Gastroesophageal sphincter (tissue), 4 donors: ENCODE data around the gene COL15A1. TPM values are rescaled to one million over a fixed set of nuclear protein-coding genes. Genes with fewer than 3 reads are reported as not detected.
"Not testable (repeated sequence)": the region's sequence is repeated elsewhere in the genome, so short reads cannot be mapped to it uniquely, and the experiment has no call there.

Source experiments
- ATAC-seq: fragments of 150-250 bp; one replicate; pipeline ENCODE4 v1.9.1; 2016; ENCODE audit warnings: mild to moderate bottlenecking, moderate library complexity
- H3K27ac ChIP-seq, 4 donors: fragments of 200-600 bp; sonication (generic) in 3 of 4; 1 replicate in 3 of 4; 2 replicates in 1 of 4; pipeline ENCODE4 v1.5.1; 2016 to 2019
- H3K27me3 ChIP-seq: fragments of 200-600 bp; sonication (generic); one replicate; pipeline ENCODE4 v1.5.1; 2019
- H3K36me3 ChIP-seq, 2 donors: fragments of 200-600 bp; sonication (generic); one replicate each; pipeline ENCODE4 v1.5.1; 2019; ENCODE audit warnings: control low read depth in 1 of 2
- H3K4me1 ChIP-seq, 3 donors: fragments of 200-600 bp; sonication (generic); 1 replicate in 2 of 3; 2 replicates in 1 of 3; pipeline ENCODE4 v1.5.1; 2016 to 2019; ENCODE audit warnings: control low read depth in 2 of 3
- H3K4me3 ChIP-seq, 2 donors: fragments of 200-600 bp; sonication (generic); one replicate each; pipeline ENCODE4 v1.5.1; 2019; ENCODE audit warnings: mild to moderate bottlenecking in 1 of 2, moderate library complexity in 1 of 2
- H3K9me3 ChIP-seq, 3 donors: fragments of 200-600 bp; sonication (generic); one replicate each; pipeline ENCODE4 v1.5.1; 2017 to 2019; ENCODE audit warnings: control low read depth in 2 of 3
- EP300 ChIP-seq: sonication (generic); formaldehyde crosslinking; IDR thresholded peaks from one replicate; pipeline ENCODE4 v1.6.1; 2017; ENCODE audit warnings: antibody characterized with exemption, mild to moderate bottlenecking
- POLR2A ChIP-seq, 2 donors: fragments of 450-650 bp; IDR thresholded peaks; one replicate each; pipeline ENCODE4 v1.6.1; 2017; ENCODE audit warnings: antibody characterized with exemption in 2 of 2, mild to moderate bottlenecking in 2 of 2, moderate library complexity in 1 of 2
- POLR2AphosphoS5 ChIP-seq: sonication (generic); formaldehyde crosslinking; IDR thresholded peaks from one replicate; pipeline ENCODE4 v1.6.1; 2017; ENCODE audit warnings: antibody characterized with exemption
- WGBS, 2 donors: methylation state at CpG; one replicate each; pipeline ENCODE4 v1.1.5; 2018; ENCODE audit warnings: low coverage in 1 of 2; 5-methylcytosine and 5-hydroxymethylcytosine counted together
- total RNA-seq, 4 donors: library from RNA; depleted of rRNA; stranded (reverse); fragments of >200 nt; gene quantifications; one replicate each; pipeline ENCODE4 v1.1.0, GENCODE V29; 2016
- TF ChIP-seq, protein P1 (sequence below), 4 experiments: fragments of 200-600 bp in 2 of 4; fragments of 450-650 bp in 2 of 4; sonication (generic) in 1 of 4; IDR thresholded peaks; one replicate each; pipeline ENCODE4 v1.5.1; 2017 to 2019; ENCODE audit warnings: antibody characterized with exemption in 4 of 4, mild to moderate bottlenecking in 2 of 4, moderate library complexity in 2 of 4

The COL15A1 gene
- total RNA-seq, 4 donors from 2014 or later: 80.5 to 256 (median 97.2) TPM

DNA sequence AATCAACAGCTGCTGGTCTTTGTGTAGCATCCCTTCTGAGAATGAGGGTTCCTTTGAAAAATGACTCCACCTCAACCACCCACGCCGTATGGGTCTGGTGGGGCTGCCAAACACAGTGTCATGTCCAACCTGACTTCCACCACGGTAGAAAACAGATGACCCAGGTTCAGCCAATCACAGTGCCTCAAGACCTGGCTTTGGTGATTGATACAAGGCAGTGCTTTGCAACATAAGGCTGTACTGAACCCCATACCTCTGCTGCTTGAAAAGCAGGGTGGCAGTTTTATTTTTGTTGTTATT lies 149.7 kb downstream of the COL15A1 start:
- no peaks in the 10 kb centered on the region for H3K27me3 ChIP-seq
- ATAC-seq: no peak
- H3K4me3 ChIP-seq: no peak overlapping the region
- no peaks in the 10 kb centered on the region for H3K4me1 ChIP-seq
- no peaks in the 10 kb centered on the region for H3K36me3 ChIP-seq
- no CpG with 5 or more reads among the region's 3 CpGs for WGBS, 2 donors
- H3K9me3 ChIP-seq: no peaks in the 10 kb centered on the region
- no peak overlapping the region for H3K27ac ChIP-seq
- TF ChIP-seq POLR2AphosphoS5 (no peak), POLR2A (IDR thresholded peaks at IDR 0.05) (no peak), EP300 (no peak)
- TF ChIP-seq, protein P1, sequence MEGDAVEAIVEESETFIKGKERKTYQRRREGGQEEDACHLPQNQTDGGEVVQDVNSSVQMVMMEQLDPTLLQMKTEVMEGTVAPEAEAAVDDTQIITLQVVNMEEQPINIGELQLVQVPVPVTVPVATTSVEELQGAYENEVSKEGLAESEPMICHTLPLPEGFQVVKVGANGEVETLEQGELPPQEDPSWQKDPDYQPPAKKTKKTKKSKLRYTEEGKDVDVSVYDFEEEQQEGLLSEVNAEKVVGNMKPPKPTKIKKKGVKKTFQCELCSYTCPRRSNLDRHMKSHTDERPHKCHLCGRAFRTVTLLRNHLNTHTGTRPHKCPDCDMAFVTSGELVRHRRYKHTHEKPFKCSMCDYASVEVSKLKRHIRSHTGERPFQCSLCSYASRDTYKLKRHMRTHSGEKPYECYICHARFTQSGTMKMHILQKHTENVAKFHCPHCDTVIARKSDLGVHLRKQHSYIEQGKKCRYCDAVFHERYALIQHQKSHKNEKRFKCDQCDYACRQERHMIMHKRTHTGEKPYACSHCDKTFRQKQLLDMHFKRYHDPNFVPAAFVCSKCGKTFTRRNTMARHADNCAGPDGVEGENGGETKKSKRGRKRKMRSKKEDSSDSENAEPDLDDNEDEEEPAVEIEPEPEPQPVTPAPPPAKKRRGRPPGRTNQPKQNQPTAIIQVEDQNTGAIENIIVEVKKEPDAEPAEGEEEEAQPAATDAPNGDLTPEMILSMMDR (IDR thresholded peaks at IDR 0.05): no peak

DNA sequence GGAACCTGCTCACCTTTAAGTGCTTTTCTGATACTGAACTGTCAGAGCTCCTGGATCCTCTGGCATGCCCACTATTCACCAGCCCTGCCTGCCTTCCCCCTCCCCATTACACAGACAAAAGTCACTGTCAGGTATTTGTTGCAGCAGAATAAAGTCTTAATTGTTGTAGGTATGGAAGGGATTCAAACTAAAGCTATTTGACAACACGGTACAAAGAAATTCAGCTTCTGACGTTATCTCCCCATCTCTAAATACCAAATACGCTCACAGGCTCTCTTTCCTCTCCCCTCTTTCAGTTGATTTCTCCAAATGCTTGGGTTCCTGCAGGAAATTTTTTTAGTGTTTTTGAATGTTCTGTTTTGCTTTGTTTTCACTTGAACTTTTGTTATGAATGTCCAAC lies 151.9 kb downstream of the COL15A1 start:
- TF ChIP-seq POLR2A (IDR thresholded peaks at IDR 0.05): no peak
- TF ChIP-seq POLR2AphosphoS5: no peak
- no peak for TF ChIP-seq EP300
- TF ChIP-seq, protein P1 (IDR thresholded peaks at IDR 0.05): no peak
- 86 to 92% methylated on average over 2 to 3 of the region's 3 CpGs for WGBS, 2 donors
- no peaks in the 10 kb centered on the region for H3K36me3 ChIP-seq
- H3K4me3 ChIP-seq: no peak overlapping the region
- H3K27ac ChIP-seq: no peak overlapping the region
- no peaks in the 10 kb centered on the region for H3K4me1 ChIP-seq
- no peaks in the 10 kb centered on the region for H3K27me3 ChIP-seq
- no peak for ATAC-seq
- no peaks in the 10 kb centered on the region for H3K9me3 ChIP-seq

DNA sequence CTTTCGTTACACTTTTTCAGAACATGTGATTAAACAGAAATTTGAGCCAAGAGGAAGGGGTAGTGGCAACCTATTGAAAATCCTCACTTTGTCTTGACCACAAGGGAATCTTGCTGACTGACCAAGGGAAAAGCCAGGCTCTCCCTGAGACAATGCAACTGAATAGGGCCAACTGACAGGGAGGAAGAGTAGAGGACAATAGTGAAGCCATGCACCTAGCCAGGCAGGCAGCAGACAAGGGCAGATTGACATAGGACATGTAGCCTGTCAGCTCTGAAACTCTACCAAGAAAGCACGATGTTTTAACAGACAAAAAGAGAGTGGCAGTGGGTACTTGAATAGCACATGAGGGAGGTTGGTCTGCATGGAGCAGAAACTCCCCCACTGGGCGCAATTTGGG lies 152.7 kb downstream of the COL15A1 start:
- H3K36me3 ChIP-seq: no peaks in the 10 kb centered on the region
- no peak overlapping the region for H3K27ac ChIP-seq
- TF ChIP-seq EP300 (no peak), POLR2A (IDR thresholded peaks at IDR 0.05) (no peak), POLR2AphosphoS5 (no peak)
- TF ChIP-seq, protein P1 (IDR thresholded peaks at IDR 0.05): no peak
- no peak overlapping the region for H3K4me3 ChIP-seq
- H3K4me1 ChIP-seq: no peaks in the 10 kb centered on the region
- H3K9me3 ChIP-seq: no peaks in the 10 kb centered on the region
- H3K27me3 ChIP-seq: no peaks in the 10 kb centered on the region
- 82 to 100% methylated on average over 1 to 3 of the region's 3 CpGs for WGBS, 2 donors
- ATAC-seq: no peak

DNA sequence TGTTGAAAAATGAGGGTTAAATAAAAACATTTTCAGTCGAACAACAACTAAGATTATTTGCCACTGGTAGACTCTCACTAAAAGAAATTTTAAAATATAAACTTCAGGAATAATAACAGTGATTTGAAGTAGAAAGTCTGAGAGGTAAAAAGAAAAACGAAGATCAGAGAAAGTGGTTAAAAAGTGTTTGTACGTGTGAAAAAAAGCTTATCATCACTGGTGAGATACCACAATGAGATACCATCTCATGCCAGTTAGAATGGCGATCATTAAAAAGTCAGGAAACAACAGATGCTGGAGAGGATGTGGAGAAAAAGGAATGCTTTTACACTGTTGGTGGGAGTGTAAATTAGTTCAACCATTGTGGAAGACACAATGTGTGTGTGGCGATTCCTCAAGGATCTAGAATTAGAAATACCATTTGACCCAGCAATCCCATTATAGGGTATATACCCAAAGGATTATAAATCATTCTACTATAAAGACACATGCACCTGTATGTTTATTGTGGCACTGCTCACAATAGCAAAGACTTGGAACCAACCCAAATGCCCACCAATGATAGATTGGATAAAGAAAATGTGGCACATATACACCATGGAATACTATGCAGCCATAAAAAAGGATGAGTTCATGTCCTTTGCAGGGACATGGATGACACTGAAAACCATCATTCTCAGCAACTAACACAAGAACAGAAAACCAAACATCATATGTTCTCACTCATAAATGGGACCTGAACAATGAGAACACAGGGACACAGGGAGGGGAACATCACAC lies 156.3 kb downstream of the COL15A1 start:
- H3K36me3 ChIP-seq, H3K27ac ChIP-seq, H3K9me3 ChIP-seq, H3K27me3 ChIP-seq, ATAC-seq, H3K4me3 ChIP-seq: not testable (repeated sequence)
- H3K4me1 ChIP-seq: peaks cover 4 to 26% (median 5%) of the 10 kb centered on the region in 3 donors
- 85 to 97% methylated on average over 5 of the region's 5 CpGs for WGBS, 2 donors

DNA sequence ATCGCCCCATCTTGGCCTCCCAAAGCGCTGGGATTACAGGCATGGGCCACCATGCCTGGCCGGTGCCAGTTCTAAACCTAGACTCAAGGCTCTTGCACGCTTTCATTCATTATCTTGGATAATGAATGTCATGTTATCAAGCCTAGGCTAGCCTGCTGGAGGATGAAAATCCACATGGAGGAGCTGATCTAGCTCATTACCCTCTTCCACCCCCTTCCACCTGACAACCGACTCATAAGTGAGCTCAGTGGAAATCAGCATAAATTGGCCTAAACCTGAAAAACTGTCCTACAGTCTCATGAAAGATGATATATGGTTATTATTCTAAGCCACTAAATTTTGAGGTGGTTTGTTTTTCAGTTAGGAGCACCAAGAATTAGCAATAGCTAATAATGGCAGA lies 157.6 kb downstream of the COL15A1 start:
- no peaks in the 10 kb centered on the region for H3K36me3 ChIP-seq
- WGBS, 2 donors: 100% methylated on average over 1 of the region's 5 CpGs
- no peaks in the 10 kb centered on the region for H3K27me3 ChIP-seq

More for the DNA sequence above, 157.6 kb downstream of the COL15A1 start:
- TF ChIP-seq POLR2A (IDR thresholded peaks at IDR 0.05): no peak
- TF ChIP-seq EP300: no peak
- TF ChIP-seq, protein P1 (IDR thresholded peaks at IDR 0.05): no peak
- no peak for TF ChIP-seq POLR2AphosphoS5
- Histone ChIP-seq H3K27ac (no peak overlapping the region), H3K4me3 (no peak overlapping the region), H3K9me3 (no peaks in the 10 kb centered on the region), H3K4me1 (peaks cover 5 to 30% (median 6%) of the 10 kb centered on the region in 3 donors)
- no peak for ATAC-seq
